Esophagus muscularis mucosa (tissue), 4 donors: Measurements from ENCODE around the gene TRMU. TPM values are rescaled to one million over a fixed set of nuclear protein-coding genes. Genes with fewer than 3 reads are reported as not detected.

Source experiments
- DNase-seq: peaks from one replicate; pipeline ENCODE4 v3.0.0-alpha.2; 2017; ENCODE audit errors: extremely low spot score
- H3K27ac ChIP-seq, 4 donors: fragments of 200-600 bp; sonication (generic); replicated peaks in 1 of 4; 1 replicate in 3 of 4; 2 replicates in 1 of 4; pipeline ENCODE4 v1.5.1; 2016 to 2019; ENCODE audit warnings: mild to moderate bottlenecking in 1 of 4
- H3K27me3 ChIP-seq, 4 donors: fragments of 200-600 bp; sonication (generic); one replicate each; pipeline versions ENCODE4 v1.5.1 to v1.6.0; 2016 to 2019
- H3K36me3 ChIP-seq, 4 donors: fragments of 200-600 bp; sonication (generic); one replicate each; pipeline ENCODE4 v1.5.1; 2016 to 2019
- H3K4me1 ChIP-seq, 4 donors: fragments of 200-600 bp; sonication (generic); one replicate each; pipeline ENCODE4 v1.5.1; 2016 to 2019
- H3K4me3 ChIP-seq, 4 donors: fragments of 200-600 bp; sonication (generic); 1 replicate in 2 of 4; 2 replicates in 2 of 4; pipeline ENCODE4 v1.5.1; 2016 to 2019; ENCODE audit warnings: mild to moderate bottlenecking in 4 of 4, moderate library complexity in 1 of 4
- H3K9me3 ChIP-seq, 4 donors: fragments of 200-600 bp; sonication (generic); 1 replicate in 3 of 4; 2 replicates in 1 of 4; pipeline ENCODE4 v1.5.1; 2016 to 2019
- CTCF ChIP-seq, 3 experiments: fragments of 200-600 bp in 2 of 3; fragments of 450-650 bp in 1 of 3; sonication (generic) in 2 of 3; IDR thresholded peaks; one replicate each; pipeline ENCODE4 v1.5.1; 2017 to 2019; ENCODE audit warnings: antibody characterized with exemption in 3 of 3, mild to moderate bottlenecking in 2 of 3, moderate library complexity in 1 of 3
- EP300 ChIP-seq: sonication (generic); formaldehyde crosslinking; IDR thresholded peaks from one replicate; pipeline ENCODE4 v1.6.1; 2017; ENCODE audit warnings: antibody characterized with exemption
- POLR2A ChIP-seq: fragments of 450-650 bp; IDR thresholded peaks from one replicate; pipeline ENCODE4 v1.6.1; 2017; ENCODE audit warnings: antibody characterized with exemption, moderate library complexity, mild to moderate bottlenecking, low read depth
- POLR2AphosphoS5 ChIP-seq, 2 donors: sonication (generic); formaldehyde crosslinking; IDR thresholded peaks; one replicate each; pipeline ENCODE4 v1.6.1; 2017; ENCODE audit warnings: antibody characterized with exemption in 2 of 2
- WGBS: methylation state at CpG from one replicate; pipeline ENCODE4 v1.1.5; 2018; 5-methylcytosine and 5-hydroxymethylcytosine counted together
- intact Hi-C: fragments of 100-400 bp; cut with DNase I; formaldehyde crosslinking; loops from one replicate; pipeline ENCODE4 v1.15.1; 2023
- total RNA-seq, 4 donors: library from RNA; depleted of rRNA; stranded (reverse); fragments of >200 nt; gene quantifications; one replicate each; pipeline versions ENCODE4 v1.1.0 to v1.2.1, GENCODE V29; 2016

TRMU gene
- total RNA-seq, 4 donors from 2014 or later: 18.1 to 23.6 (median 20.6) TPM

- TF ChIP-seq POLR2A (no peak), POLR2AphosphoS5 (IDR thresholded peaks at IDR 0.05) (no peak), EP300 (no peak), CTCF (IDR thresholded peaks at IDR 0.05) (no peak)
- Histone ChIP-seq H3K27me3 (no peaks in the 10 kb centered on the region), H3K27ac (no peak overlapping the region), H3K36me3 (peaks cover 29 to 55% (median 48%) of the 10 kb centered on the region in 4 donors), H3K4me1 (peaks cover 12 to 34% (median 26%) of the 10 kb centered on the region in 4 donors), H3K9me3 (no peaks in the 10 kb centered on the region), H3K4me3 (no peak overlapping the region)
- DNase-seq: no peak
- WGBS: 90% methylated on average over 9 of the region's 9 CpGs
- intact Hi-C loops: no loop called here
Measured at GRCh38 chr22:46337870-46338269, 2.4 kb downstream of the TRMU start.

- no peak overlapping the region for H3K27ac ChIP-seq
- H3K9me3 ChIP-seq: no peaks in the 10 kb centered on the region
- peaks cover 12 to 34% (median 26%) of the 10 kb centered on the region in 4 donors for H3K4me1 ChIP-seq
- intact Hi-C loops: no loop called here
- 89% methylated on average over 8 of the region's 8 CpGs for WGBS
- no peak overlapping the region for H3K4me3 ChIP-seq
- peaks cover 30 to 62% (median 55%) of the 10 kb centered on the region in 4 donors for H3K36me3 ChIP-seq
- DNase-seq: no peak
- TF ChIP-seq CTCF (IDR thresholded peaks at IDR 0.05): no peak
- no peak for TF ChIP-seq EP300
- TF ChIP-seq POLR2A: no peak
- no peak for TF ChIP-seq POLR2AphosphoS5 (IDR thresholded peaks at IDR 0.05)
- H3K27me3 ChIP-seq: no peaks in the 10 kb centered on the region
Measured at GRCh38 chr22:46338636-46339035, 3.1 kb downstream of the TRMU start.

GRCh38 chr22:46339956-46340355 lies 4.4 kb downstream of the TRMU start:
- DNase-seq: no peak
- WGBS: 92% methylated on average over 5 of the region's 5 CpGs
- intact Hi-C loops: no loop called here
- TF ChIP-seq CTCF (IDR thresholded peaks at IDR 0.05) (no peak), POLR2A (no peak), EP300 (no peak), POLR2AphosphoS5 (IDR thresholded peaks at IDR 0.05) (no peak)
- Histone ChIP-seq H3K9me3 (no peaks in the 10 kb centered on the region), H3K27ac (no peak overlapping the region), H3K4me3 (no peak overlapping the region), H3K4me1 (peaks cover 12 to 29% (median 21%) of the 10 kb centered on the region in 4 donors), H3K36me3 (peaks cover 37 to 75% (median 68%) of the 10 kb centered on the region in 4 donors), H3K27me3 (no peaks in the 10 kb centered on the region)

GRCh38 chr22:46340676-46341075 lies 5.2 kb downstream of the TRMU start:
- TF ChIP-seq CTCF (IDR thresholded peaks at IDR 0.05): no peak
- no peak for TF ChIP-seq POLR2AphosphoS5 (IDR thresholded peaks at IDR 0.05)
- TF ChIP-seq EP300: no peak
- no peak for TF ChIP-seq POLR2A
- intact Hi-C loops: no loop called here
- H3K4me3 ChIP-seq: no peak overlapping the region
- peaks cover 12 to 25% (median 18%) of the 10 kb centered on the region in 4 donors for H3K4me1 ChIP-seq
- 90% methylated on average over 13 of the region's 13 CpGs for WGBS
- H3K9me3 ChIP-seq: no peaks in the 10 kb centered on the region
- no peaks in the 10 kb centered on the region for H3K27me3 ChIP-seq
- H3K27ac ChIP-seq: no peak overlapping the region
- no peak for DNase-seq
- peaks cover 39 to 83% (median 75%) of the 10 kb centered on the region in 4 donors for H3K36me3 ChIP-seq
